A549 (cell line): ENCODE measurements around the gene ANKRD12.

ENCODE experiments used
- CEBPB ChIP-seq, 2 experiments: fragments of >200 bp in 1 of 2; sonication (Bioruptor Twin) in 1 of 2; formaldehyde crosslinking in 1 of 2; IDR thresholded peaks; 2 replicates each; pipeline ENCODE4 v1.6.1; 2012 to 2016
- CTCF ChIP-seq: fragments of >200 bp; sonication (Bioruptor Twin); formaldehyde crosslinking; IDR thresholded peaks from 3 replicates; pipeline ENCODE4 v1.5.1; 2016
- ESRRA ChIP-seq: fragments of 150-350 bp; IDR thresholded peaks from 2 replicates; pipeline ENCODE4 v1.6.1; 2014; ENCODE audit warnings: mild to moderate bottlenecking, low read length, borderline replicate concordance
- JUN ChIP-seq, 2 experiments: fragments of >200 bp; sonication (Bioruptor Twin); formaldehyde crosslinking; IDR thresholded peaks; 2 replicates in 1 of 2; 3 replicates in 1 of 2; pipeline ENCODE4 v1.6.1; 2016 to 2017
- KDM1A ChIP-seq: fragments of 200-600 bp; sonication (generic); IDR thresholded peaks from 2 replicates; pipeline ENCODE4 v1.6.1; 2016; ENCODE audit warnings: low read depth, mild to moderate bottlenecking
- MAZ ChIP-seq: fragments of 150-350 bp; IDR thresholded peaks from 2 replicates; pipeline ENCODE4 v1.6.1; 2014; ENCODE audit warnings: antibody characterized with exemption, low read depth, low read length, borderline replicate concordance
- PBX3 ChIP-seq: IDR thresholded peaks from 2 replicates; pipeline ENCODE4 v1.6.1; 2012
- POLR2A ChIP-seq: IDR thresholded peaks from 2 replicates; pipeline ENCODE4 v1.6.1; 2012; ENCODE audit warnings: mild to moderate bottlenecking, low read length
- RAD21 ChIP-seq, 2 experiments: fragments of >200 bp in 1 of 2; sonication (Bioruptor Twin) in 1 of 2; formaldehyde crosslinking in 1 of 2; IDR thresholded peaks in 1 of 2; conservative IDR thresholded peaks in 1 of 2; 2 replicates in 1 of 2; 3 replicates in 1 of 2; pipeline ENCODE4 v1.6.1; 2012 to 2018; ENCODE audit warnings: inconsistent platforms in 1 of 2
- REST ChIP-seq: fragments of 200-600 bp; sonication (generic); IDR thresholded peaks from 2 replicates; pipeline ENCODE4 v1.6.1; 2016; ENCODE audit warnings: antibody characterized with exemption, mild to moderate bottlenecking, moderate library complexity

- TF ChIP-seq PBX3 (no peak), CTCF (no peak), REST (no peak), RAD21 (conservative IDR thresholded peaks at IDR 0.05 in 1 of 2, IDR thresholded peaks at IDR 0.05 in 1 of 2) (no peak), POLR2A (no peak), CEBPB (IDR thresholded peaks at IDR 0.05) (no peak), ESRRA (no peak), KDM1A (no peak), JUN (IDR thresholded peaks at IDR 0.05) (no peak), MAZ (no peak)
These were observed 20.1 kb downstream of the ANKRD12 start for GRCh38 chr18:9156604-9157249.
